Breast epithelium (tissue), 4 donors: ENCODE results near the gene RFTN1. TPM values are rescaled to one million over a fixed set of nuclear protein-coding genes. Genes with fewer than 3 reads are reported as not detected.

Source experiments
- DNase-seq, 2 donors: peaks; one replicate each; pipeline ENCODE4 v3.0.0-alpha.2; 2019; ENCODE audit warnings: low spot score in 2 of 2
- H3K27ac ChIP-seq, 2 donors: fragments of 200-600 bp; sonication (generic) in 1 of 2; one replicate each; pipeline ENCODE4 v1.5.1; 2016 to 2019; ENCODE audit warnings: mild to moderate bottlenecking in 1 of 2
- H3K27me3 ChIP-seq, 2 donors: fragments of 200-600 bp; sonication (generic) in 1 of 2; one replicate each; pipeline versions ENCODE4 v1.5.1 to v1.6.0; 2017 to 2019; ENCODE audit warnings: control low read depth in 1 of 2, mild to moderate bottlenecking in 1 of 2
- H3K36me3 ChIP-seq: fragments of 200-600 bp; one replicate; pipeline ENCODE4 v1.5.1; 2019
- H3K4me1 ChIP-seq, 2 donors: fragments of 200-600 bp; sonication (generic); one replicate each; pipeline ENCODE4 v1.5.1; 2016 to 2019; ENCODE audit warnings: control low read depth in 1 of 2
- H3K4me3 ChIP-seq, 3 donors: fragments of 200-600 bp; sonication (generic); 1 replicate in 2 of 3; 2 replicates in 1 of 3; pipeline ENCODE4 v1.5.1; 2016 to 2019; ENCODE audit warnings: mild to moderate bottlenecking in 3 of 3, moderate library complexity in 2 of 3
- H3K9me3 ChIP-seq, 2 donors: fragments of 200-600 bp; sonication (generic) in 1 of 2; one replicate each; pipeline ENCODE4 v1.5.1; 2016 to 2019; ENCODE audit warnings: control low read depth in 1 of 2
- CTCF ChIP-seq, 3 donors: fragments of 450-650 bp; IDR thresholded peaks; one replicate each; pipeline ENCODE4 v1.5.1; 2016 to 2017; ENCODE audit warnings: antibody characterized with exemption in 3 of 3, mild to moderate bottlenecking in 3 of 3, moderate library complexity in 3 of 3
- POLR2A ChIP-seq: fragments of 450-650 bp; IDR thresholded peaks from one replicate; pipeline ENCODE4 v1.6.1; 2016; ENCODE audit warnings: antibody characterized with exemption, mild to moderate bottlenecking, moderate library complexity
- POLR2AphosphoS5 ChIP-seq, 3 donors: sonication (generic); formaldehyde crosslinking; IDR thresholded peaks; one replicate each; pipeline ENCODE4 v1.6.1; 2017; ENCODE audit warnings: antibody characterized with exemption in 3 of 3
- intact Hi-C: fragments of 100-400 bp; cut with DNase I; formaldehyde crosslinking; loops from one replicate; pipeline ENCODE4 v1.15.1; 2023; ENCODE audit warnings: low total_unique reads
- total RNA-seq, 3 donors: library from RNA; depleted of rRNA; stranded (reverse); fragments of >200 nt; gene quantifications; one replicate each; pipeline ENCODE4 v1.1.0, GENCODE V29; 2016

The RFTN1 gene
- total RNA-seq, 3 donors from 2014 or later = 13.9 to 108 (median 29.5) TPM

GRCh38 chr3:16413321-16413720 is 100.2 kb downstream of the RFTN1 start:
- no peaks in the 10 kb centered on the region for H3K36me3 ChIP-seq
- no peaks in the 10 kb centered on the region for H3K9me3 ChIP-seq
- intact Hi-C loops = no loop called here
- DNase-seq = no peak
- H3K27ac ChIP-seq = no peak overlapping the region
- no peaks in the 10 kb centered on the region for H3K4me1 ChIP-seq
- H3K27me3 ChIP-seq = no peaks in the 10 kb centered on the region
- no peak overlapping the region for H3K4me3 ChIP-seq
- TF ChIP-seq CTCF (IDR thresholded peaks at IDR 0.05) (no peak), POLR2AphosphoS5 (IDR thresholded peaks at IDR 0.05) (no peak), POLR2A (no peak)

GRCh38 chr3:16412192-16412800 is 101.2 kb downstream of the RFTN1 start:
- intact Hi-C loops = no loop called here
- Histone ChIP-seq H3K27ac (no peak overlapping the region), H3K9me3 (no peaks in the 10 kb centered on the region), H3K36me3 (no peaks in the 10 kb centered on the region), H3K4me3 (no peak overlapping the region), H3K4me1 (no peaks in the 10 kb centered on the region), H3K27me3 (no peaks in the 10 kb centered on the region)
- TF ChIP-seq CTCF (IDR thresholded peaks at IDR 0.05) = no peak
- DNase-seq = no peak

DNA sequence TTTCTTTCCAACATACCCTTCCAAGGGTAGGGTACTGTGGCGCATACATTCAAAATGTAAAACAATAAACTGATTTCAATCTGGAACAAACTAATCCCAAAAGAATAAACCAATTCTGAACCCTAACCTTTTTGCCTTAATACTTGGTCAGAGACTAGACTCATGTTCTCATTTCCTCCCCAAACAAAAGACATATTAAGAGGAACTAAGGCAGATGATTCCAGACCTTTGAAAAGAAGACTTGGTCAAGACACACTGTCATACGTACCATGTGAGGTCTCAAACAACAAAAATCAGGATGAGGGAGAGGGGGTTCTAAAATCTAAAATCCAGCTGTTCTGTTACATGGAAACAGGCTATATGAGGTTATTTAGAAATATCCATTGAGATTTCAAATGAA is 102.1 kb downstream of the RFTN1 start:
- TF ChIP-seq CTCF (IDR thresholded peaks at IDR 0.05) (no peak), POLR2A (no peak), POLR2AphosphoS5 (IDR thresholded peaks at IDR 0.05) (no peak)
- intact Hi-C loops = no loop called here
- no peak overlapping the region for H3K27ac ChIP-seq
- H3K4me1 ChIP-seq = no peaks in the 10 kb centered on the region
- no peak for DNase-seq
- H3K4me3 ChIP-seq = no peak overlapping the region
- no peaks in the 10 kb centered on the region for H3K9me3 ChIP-seq
- H3K36me3 ChIP-seq = no peaks in the 10 kb centered on the region
- H3K27me3 ChIP-seq = no peaks in the 10 kb centered on the region

GRCh38 chr3:16410659-16411058 is 102.8 kb downstream of the RFTN1 start:
- H3K4me3 ChIP-seq = no peak overlapping the region
- H3K9me3 ChIP-seq = no peaks in the 10 kb centered on the region
- intact Hi-C loops = no loop called here
- H3K27ac ChIP-seq = no peak overlapping the region
- DNase-seq = no peak
- no peak for TF ChIP-seq POLR2A
- TF ChIP-seq POLR2AphosphoS5 (IDR thresholded peaks at IDR 0.05) = no peak
- no peak for TF ChIP-seq CTCF (IDR thresholded peaks at IDR 0.05)
- H3K27me3 ChIP-seq = no peaks in the 10 kb centered on the region
- no peaks in the 10 kb centered on the region for H3K36me3 ChIP-seq
- H3K4me1 ChIP-seq = no peaks in the 10 kb centered on the region

GRCh38 chr3:16409032-16409431 is 104.5 kb downstream of the RFTN1 start:
- Histone ChIP-seq H3K9me3 (no peaks in the 10 kb centered on the region), H3K36me3 (no peaks in the 10 kb centered on the region), H3K27me3 (no peaks in the 10 kb centered on the region), H3K4me3 (no peak overlapping the region), H3K27ac (no peak overlapping the region), H3K4me1 (no peaks in the 10 kb centered on the region)
- intact Hi-C loops = no loop called here
- DNase-seq = no peak
- no peak for TF ChIP-seq CTCF (IDR thresholded peaks at IDR 0.05)
- no peak for TF ChIP-seq POLR2AphosphoS5 (IDR thresholded peaks at IDR 0.05)
- TF ChIP-seq POLR2A = no peak
